HG02938 (cell line): Measurements from ENCODE around the gene MAGT1.
"Not testable (repeated sequence)": the region's sequence is repeated elsewhere in the genome, so short reads cannot be mapped to it uniquely, and the experiment has no call there.

ENCODE experiments used
- ATAC-seq: cut with Tn5 transposase; IDR thresholded peaks from one replicate; pipeline ENCODE4 v1.9.1; 2021; ENCODE audit warnings: mild to moderate bottlenecking, moderate library complexity; ENCODE audit not compliant: unreplicated experiment

MAGT1 gene

GRCh38 chrX:77875372-77875771 lies 19.9 kb downstream of the MAGT1 start:
- no peak for ATAC-seq

GRCh38 chrX:77831544-77831943 lies 63.7 kb downstream of the MAGT1 start:
- ATAC-seq: not testable (repeated sequence)

DNA sequence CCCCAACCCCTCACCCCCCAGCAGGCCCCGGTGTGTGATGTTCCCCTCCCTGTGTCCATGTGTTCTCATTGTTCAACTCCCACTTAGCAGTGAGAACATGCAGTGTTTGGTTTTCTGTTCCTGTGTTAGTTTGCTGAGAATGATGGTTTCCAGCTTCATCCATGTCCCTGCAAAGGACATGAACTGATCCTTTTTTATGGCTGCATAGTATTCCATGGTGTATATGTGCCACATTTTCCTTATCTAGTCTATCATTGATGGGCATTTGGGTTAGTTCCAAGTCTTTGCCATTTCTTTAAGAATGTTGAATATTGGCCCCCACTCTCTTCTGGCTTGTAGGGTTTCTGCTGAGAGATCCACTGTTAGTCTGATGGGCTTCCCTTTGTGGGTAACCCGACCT lies 73.2 kb downstream of the MAGT1 start:
- not testable (repeated sequence) for ATAC-seq

DNA sequence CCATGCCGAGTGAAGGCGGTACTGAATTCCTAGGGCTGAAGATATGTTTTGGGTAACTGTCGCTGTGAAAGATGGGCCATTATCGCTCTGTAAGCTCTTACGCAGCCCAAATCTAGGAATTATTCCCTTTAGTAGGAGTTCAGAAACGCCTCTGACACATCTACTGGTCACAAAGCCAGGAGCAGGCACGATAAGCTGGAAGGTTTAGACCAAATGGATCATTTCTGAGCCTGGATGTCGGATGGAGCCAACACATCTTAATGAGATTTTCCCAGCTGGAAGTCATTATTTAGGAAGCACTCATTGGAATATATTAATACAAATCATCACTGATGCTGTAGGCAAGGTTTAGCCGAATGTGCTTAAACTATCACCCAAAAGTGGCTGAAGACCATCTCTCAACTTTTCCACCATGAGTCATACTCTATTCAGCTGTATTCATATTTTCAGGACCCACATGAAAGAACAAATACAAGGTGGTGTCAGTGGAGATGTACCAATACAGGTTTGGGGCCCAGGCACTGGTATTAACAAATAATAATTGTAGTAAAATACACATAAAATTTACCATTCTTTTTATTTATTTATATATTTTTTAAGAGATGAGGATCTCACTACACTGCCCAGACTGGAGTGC lies 75.0 kb downstream of the MAGT1 start:
- no peak for ATAC-seq

- ATAC-seq: no peak
Observed at GRCh38 chrX:77814210-77814609, 81.0 kb downstream of the MAGT1 start.

DNA sequence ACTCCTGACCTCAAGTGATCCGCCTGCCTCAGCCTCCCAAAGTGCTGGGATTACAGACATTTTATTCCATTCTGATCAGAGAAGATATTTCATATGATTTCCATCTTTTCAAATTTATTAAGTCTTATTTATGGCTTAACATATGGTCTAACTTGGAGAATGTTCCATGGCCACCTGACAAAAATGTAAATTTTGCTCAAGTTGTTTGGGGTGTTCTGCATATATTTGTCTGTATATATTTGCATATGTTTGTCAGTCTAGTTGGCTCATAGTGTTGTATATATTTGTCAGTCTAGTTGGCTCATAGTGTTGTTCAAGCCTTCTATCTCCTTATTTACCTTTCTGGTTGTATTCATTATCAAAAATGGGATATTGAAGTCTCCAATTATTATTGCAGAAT lies 93.0 kb downstream of the MAGT1 start:
- ATAC-seq: no peak

- ATAC-seq: no peak
Observed at GRCh38 chrX:77795124-77795523, 100.1 kb downstream of the MAGT1 start.

DNA sequence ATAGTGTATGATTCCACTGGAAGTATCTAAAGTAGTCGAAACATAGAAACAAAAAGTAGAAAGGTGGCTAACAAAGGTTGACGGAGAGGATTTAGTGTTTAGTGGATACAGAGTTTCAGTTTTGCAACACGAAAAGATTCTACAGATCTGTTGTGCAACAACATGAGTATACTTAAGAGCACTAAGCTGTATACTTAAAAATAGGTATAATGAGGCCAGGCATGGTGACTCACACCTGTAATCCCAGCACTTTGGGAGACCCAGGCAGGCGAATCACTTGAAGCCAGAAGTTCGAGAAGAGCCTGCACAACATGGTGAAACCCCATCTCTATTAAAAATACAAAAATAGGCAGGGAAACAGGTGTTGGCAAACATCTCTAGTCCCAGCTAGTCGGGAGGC lies 101.3 kb downstream of the MAGT1 start:
- no peak for ATAC-seq

GRCh38 chrX:77788050-77788449 lies 107.2 kb downstream of the MAGT1 start:
- ATAC-seq: no peak

DNA sequence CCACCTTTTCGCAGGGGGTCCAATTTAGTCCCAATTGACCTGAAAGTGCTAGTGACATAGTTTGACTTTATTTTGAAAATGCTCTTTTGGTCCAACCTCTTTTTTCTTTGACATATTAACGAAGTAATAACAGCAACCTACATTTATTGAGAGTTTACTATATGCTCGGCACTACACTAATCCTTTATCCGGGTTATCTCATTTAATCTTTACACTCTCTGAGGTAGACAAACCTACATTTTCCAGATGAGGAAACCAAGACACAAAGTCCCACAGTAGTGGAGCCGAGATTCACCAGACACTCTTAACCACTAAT lies 108.9 kb downstream of the MAGT1 start:
- ATAC-seq: peak; percentile 6

GRCh38 chrX:77785486-77786364 lies 109.5 kb downstream of the MAGT1 start, which contains the start of gene ATRX:
Gene ATRX (minus strand): TSS chrX:77786216. CDS start chrX:77786001, 215 bp downstream.
- peak; percentile 97 for ATAC-seq

DNA sequence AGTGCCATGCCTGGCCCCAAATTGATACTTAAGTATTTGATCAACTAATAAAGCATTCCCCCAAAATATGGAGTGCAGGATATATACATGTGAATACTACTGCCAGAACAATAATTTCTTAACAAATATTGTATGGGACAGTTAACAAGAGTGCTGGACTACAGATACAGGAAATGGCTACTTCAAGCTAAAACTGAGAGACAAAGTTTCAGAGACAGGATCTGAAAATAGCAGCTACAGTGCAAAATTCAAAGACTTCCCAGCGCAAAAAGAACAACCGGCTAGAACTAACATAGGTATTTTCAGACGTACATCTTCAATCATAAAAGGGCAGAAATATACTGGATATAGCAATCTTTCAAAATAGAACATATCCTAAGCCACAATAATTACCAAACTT lies 115.5 kb downstream of the MAGT1 start:
- no peak for ATAC-seq

GRCh38 chrX:77776659-77777058 lies 118.6 kb downstream of the MAGT1 start:
- ATAC-seq: no peak
